SK-N-SH treated with all-trans-retinoic acid at 6 μM for 48 hours (cell line): Measurements from ENCODE around the gene EPHB4.
A peak's percentile ranks its signal among the peaks of the same experiment; 100 is the strongest.

ENCODE experiments used
- ATAC-seq: fragments of 200-7000 bp; cut with Tn5 transposase; 3 replicates; pipeline ENCODE4 v1.9.1; 2020; ENCODE audit warnings: mild to moderate bottlenecking, moderate library complexity
- ARNTL ChIP-seq: fragments of 450-650 bp; formaldehyde crosslinking; IDR thresholded peaks from 2 replicates; pipeline ENCODE4 v1.5.0; 2020; ENCODE audit warnings: low read depth, mild to moderate bottlenecking, moderate library complexity, borderline replicate concordance
- BACH2 ChIP-seq: fragments of 250-450 bp; sonication (Bioruptor Pico); IDR thresholded peaks from 2 replicates; pipeline ENCODE4 v1.9.0; 2021; ENCODE audit warnings: mild to moderate bottlenecking, borderline replicate concordance
- CREB5 ChIP-seq: fragments of 250-450 bp; sonication (Bioruptor Pico); IDR thresholded peaks from 2 replicates; pipeline ENCODE4 v1.5.1; 2020; ENCODE audit warnings: low read depth, mild to moderate bottlenecking, moderate library complexity
- CSDC2 ChIP-seq: fragments of 250-450 bp; sonication (Bioruptor Pico); IDR thresholded peaks from 2 replicates; pipeline ENCODE4 v1.5.0; 2020; ENCODE audit warnings: mild to moderate bottlenecking, moderate library complexity
- ESRRG ChIP-seq: fragments of 250-450 bp; sonication (Bioruptor Pico); IDR thresholded peaks from 2 replicates; pipeline ENCODE4 v1.6.1; 2021; ENCODE audit warnings: mild to moderate bottlenecking
- GLIS3 ChIP-seq: fragments of 250-450 bp; sonication (Bioruptor Pico); IDR thresholded peaks from 2 replicates; pipeline ENCODE4 v1.5.0; 2020; ENCODE audit warnings: mild to moderate bottlenecking, moderate library complexity
- ISL1 ChIP-seq: fragments of 250-450 bp; sonication (Bioruptor Pico); IDR thresholded peaks from 2 replicates; pipeline ENCODE4 v2.1.2; 2022; ENCODE audit warnings: mild to moderate bottlenecking, moderate library complexity
- OSR1 ChIP-seq: fragments of 250-450 bp; sonication (Bioruptor Pico); IDR thresholded peaks from 2 replicates; pipeline ENCODE4 v1.8.0; 2022; ENCODE audit warnings: moderate library complexity, mild to moderate bottlenecking, inconsistent platforms
- PATZ1 ChIP-seq: fragments of 250-450 bp; sonication (Bioruptor Pico); IDR thresholded peaks from 2 replicates; pipeline ENCODE4 v1.8.0; 2020; ENCODE audit warnings: mild to moderate bottlenecking, moderate library complexity, borderline replicate concordance
- PPARA ChIP-seq: fragments of 250-450 bp; sonication (Bioruptor Pico); IDR thresholded peaks from 2 replicates; pipeline ENCODE4 v1.5.0; 2020; ENCODE audit warnings: mild to moderate bottlenecking, borderline replicate concordance
- RARB ChIP-seq: fragments of 250-450 bp; sonication (Bioruptor Pico); IDR thresholded peaks from 2 replicates; pipeline ENCODE4 v1.8.0; 2021; ENCODE audit warnings: mild to moderate bottlenecking, moderate library complexity
- SNAI2 ChIP-seq: fragments of 250-450 bp; sonication (Bioruptor Pico); IDR thresholded peaks from 2 replicates; pipeline ENCODE4 v1.5.0; 2020; ENCODE audit warnings: mild to moderate bottlenecking, moderate library complexity
- TCF4 ChIP-seq: fragments of 250-450 bp; sonication (Bioruptor Pico); IDR thresholded peaks from 2 replicates; pipeline ENCODE4 v1.8.0; 2021; ENCODE audit warnings: mild to moderate bottlenecking, moderate library complexity, borderline replicate concordance
- TOX ChIP-seq: fragments of 250-450 bp; sonication (Bioruptor Pico); IDR thresholded peaks from 2 replicates; pipeline ENCODE4 v1.8.0; 2021; ENCODE audit warnings: mild to moderate bottlenecking, moderate library complexity, borderline replicate concordance
- TSHZ2 ChIP-seq: fragments of 250-450 bp; sonication (Bioruptor Pico); IDR thresholded peaks from 2 replicates; pipeline ENCODE4 v1.5.0; 2020; ENCODE audit warnings: mild to moderate bottlenecking, moderate library complexity
- ZC3H10 ChIP-seq: fragments of 250-450 bp; sonication (Bioruptor Pico); IDR thresholded peaks from 2 replicates; pipeline ENCODE4 v1.5.1; 2021; ENCODE audit warnings: mild to moderate bottlenecking, moderate library complexity
- ZFP3 ChIP-seq: fragments of 250-450 bp; sonication (Bioruptor Pico); IDR thresholded peaks from 2 replicates; pipeline ENCODE4 v1.5.0; 2020; ENCODE audit warnings: mild to moderate bottlenecking, moderate library complexity
- ZFP30 ChIP-seq: fragments of 450-650 bp; formaldehyde crosslinking; IDR thresholded peaks from 2 replicates; pipeline ENCODE4 v1.5.0; 2022; ENCODE audit warnings: mild to moderate bottlenecking, moderate library complexity
- ZNF565 ChIP-seq: fragments of 450-650 bp; formaldehyde crosslinking; conservative IDR thresholded peaks from 2 replicates; pipeline ENCODE4 v1.5.0; 2020; ENCODE audit warnings: low read depth, mild to moderate bottlenecking, moderate library complexity
- ZNF70 ChIP-seq: fragments of 450-650 bp; formaldehyde crosslinking; IDR thresholded peaks from 2 replicates; pipeline ENCODE4 v1.5.0; 2020; ENCODE audit warnings: mild to moderate bottlenecking, moderate library complexity
- ZNF8 ChIP-seq: fragments of 450-650 bp; formaldehyde crosslinking; IDR thresholded peaks from 2 replicates; pipeline ENCODE4 v1.5.0; 2020; ENCODE audit warnings: mild to moderate bottlenecking, moderate library complexity

Gene EPHB4

DNA sequence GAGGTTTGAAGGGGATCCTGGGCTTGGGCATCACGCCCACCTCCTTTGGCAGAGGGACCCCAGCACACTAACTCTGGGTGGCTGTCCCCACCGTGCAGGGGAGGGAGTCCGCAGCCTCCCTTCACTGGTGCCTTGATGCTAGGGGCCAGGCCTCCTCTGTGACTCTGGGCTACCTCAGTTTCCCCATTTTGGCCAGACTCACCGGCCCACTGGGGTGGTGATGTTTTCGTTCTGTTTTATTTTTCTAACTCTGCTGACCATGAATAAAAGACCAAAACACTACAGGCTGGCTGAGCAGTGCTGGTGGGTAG, 39.4 kb upstream of the EPHB4 start:
- no peak for ATAC-seq
- TF ChIP-seq TOX (CRISPR knock-in tag) (no peak), BACH2 (no peak), PATZ1 (no peak), TSHZ2 (no peak), RARB (CRISPR knock-in tag) (no peak), PPARA (no peak), ZFP3 (no peak), ZC3H10 (CRISPR knock-in tag) (no peak), ZNF8 (no peak), OSR1 (no peak), CSDC2 (CRISPR knock-in tag) (no peak), GLIS3 (CRISPR knock-in tag) (no peak), ZNF70 (CRISPR knock-in tag) (no peak), ARNTL (CRISPR knock-in tag) (no peak)

GRCh38 chr7:100865938-100866728, 38.8 kb upstream of the EPHB4 start:
- peak; percentile 47 for ATAC-seq
- TF ChIP-seq CSDC2 (CRISPR knock-in tag), result no peak
- TF ChIP-seq ZNF70 (CRISPR knock-in tag), result no peak
- no peak for TF ChIP-seq ZFP30
- TF ChIP-seq TCF4 (CRISPR knock-in tag), result no peak
- TF ChIP-seq SNAI2 (CRISPR knock-in tag), result no peak
- TF ChIP-seq ARNTL (CRISPR knock-in tag), result no peak
- no peak for TF ChIP-seq GLIS3 (CRISPR knock-in tag)
- no peak for TF ChIP-seq ESRRG (CRISPR knock-in tag)
- TF ChIP-seq TOX (CRISPR knock-in tag), result no peak
- TF ChIP-seq ZNF565, result no peak
- no peak for TF ChIP-seq CREB5 (CRISPR knock-in tag)

DNA sequence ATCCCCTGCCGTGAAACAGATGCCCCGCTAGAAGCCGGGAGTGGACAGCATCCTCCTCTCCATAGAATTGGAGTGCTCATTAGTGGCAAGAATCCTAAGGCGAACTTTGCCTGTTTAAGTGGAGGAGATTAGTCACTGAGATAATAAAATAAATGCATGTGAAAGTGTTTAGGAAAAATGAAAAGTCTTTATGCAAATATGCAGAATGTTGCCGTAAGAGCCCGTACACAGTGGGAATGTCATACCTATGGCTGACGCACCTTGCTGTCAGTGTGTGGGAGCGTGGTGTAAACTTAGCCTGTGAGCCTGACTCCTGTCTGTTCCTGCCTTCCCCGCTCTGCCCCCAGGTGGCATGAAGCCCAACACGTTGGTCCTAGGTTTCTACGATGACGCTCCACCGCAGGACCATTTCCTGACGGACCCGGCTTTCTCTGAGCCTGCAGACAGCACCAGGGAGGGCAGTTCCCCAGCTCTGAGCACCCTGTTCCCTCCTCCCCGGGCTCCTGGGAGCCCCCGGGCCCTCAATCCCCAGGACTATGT, 38.1 kb upstream of the EPHB4 start:
- TF ChIP-seq SNAI2 (CRISPR knock-in tag), result no peak
- no peak for TF ChIP-seq PATZ1
- no peak for TF ChIP-seq ZNF70 (CRISPR knock-in tag)
- no peak for TF ChIP-seq RARB (CRISPR knock-in tag)
- no peak for TF ChIP-seq TSHZ2
- TF ChIP-seq CSDC2 (CRISPR knock-in tag), result no peak
- TF ChIP-seq CREB5 (CRISPR knock-in tag), result no peak
- no peak for TF ChIP-seq PPARA
- TF ChIP-seq BACH2, result no peak
- TF ChIP-seq TOX (CRISPR knock-in tag), result no peak
- no peak for TF ChIP-seq ZFP30
- no peak for TF ChIP-seq TCF4 (CRISPR knock-in tag)
- no peak for TF ChIP-seq ISL1 (CRISPR knock-in tag)
- no peak for TF ChIP-seq ZNF8
- TF ChIP-seq ARNTL (CRISPR knock-in tag), result no peak
- TF ChIP-seq ESRRG (CRISPR knock-in tag), result no peak
- no peak for TF ChIP-seq GLIS3 (CRISPR knock-in tag)
- no peak for TF ChIP-seq ZNF565
- TF ChIP-seq ZFP3, result no peak
- TF ChIP-seq, all 23 proteins: peak for 0
- no peak; the same call in 2 of the 3 replicates for ATAC-seq
